Tibial artery (tissue), 4 donors: ENCODE data around the gene IFT88.
A peak's percentile ranks its signal among the peaks of the same experiment; 100 is the strongest.

ENCODE experiments used
- DNase-seq, 2 donors: peaks; one replicate each; pipeline ENCODE4 v3.0.0-alpha.2; 2019
- H3K27ac ChIP-seq, 2 donors: fragments of 200-600 bp; sonication (generic) in 1 of 2; 1 replicate in 1 of 2; 2 replicates in 1 of 2; pipeline ENCODE4 v1.5.1; 2018 to 2019; ENCODE audit warnings: mild to moderate bottlenecking in 1 of 2
- H3K27me3 ChIP-seq, 2 donors: fragments of 200-600 bp; sonication (generic) in 1 of 2; one replicate each; pipeline versions ENCODE4 v1.5.1 to v1.6.0; 2016 to 2019
- H3K36me3 ChIP-seq, 3 donors: fragments of 200-600 bp; sonication (generic) in 2 of 3; one replicate each; pipeline ENCODE4 v1.5.1; 2016 to 2019; ENCODE audit warnings: mild to moderate bottlenecking in 2 of 3
- H3K4me1 ChIP-seq, 4 donors: fragments of 200-600 bp; sonication (generic) in 2 of 4; 1 replicate in 3 of 4; 2 replicates in 1 of 4; pipeline ENCODE4 v1.5.1; 2016 to 2019
- H3K4me3 ChIP-seq, 2 donors: fragments of 200-600 bp; sonication (generic) in 1 of 2; 1 replicate in 1 of 2; 2 replicates in 1 of 2; pipeline ENCODE4 v1.5.1; 2018 to 2019; ENCODE audit warnings: mild to moderate bottlenecking in 2 of 2
- H3K9me3 ChIP-seq, 3 donors: fragments of 200-600 bp; sonication (generic) in 1 of 3; one replicate each; pipeline ENCODE4 v1.5.1; 2016 to 2019
- intact Hi-C: fragments of 100-400 bp; cut with DNase I; formaldehyde crosslinking; loops from one replicate; pipeline ENCODE4 v1.15.0; 2023; ENCODE audit warnings: low total_unique reads
- TF ChIP-seq, protein P1 (sequence below), 2 experiments: fragments of 200-600 bp in 1 of 2; fragments of 450-650 bp in 1 of 2; IDR thresholded peaks; one replicate each; pipeline ENCODE4 v1.5.1; 2017 to 2019; ENCODE audit warnings: antibody characterized with exemption in 2 of 2, mild to moderate bottlenecking in 1 of 2, moderate library complexity in 1 of 2

The IFT88 gene

DNA sequence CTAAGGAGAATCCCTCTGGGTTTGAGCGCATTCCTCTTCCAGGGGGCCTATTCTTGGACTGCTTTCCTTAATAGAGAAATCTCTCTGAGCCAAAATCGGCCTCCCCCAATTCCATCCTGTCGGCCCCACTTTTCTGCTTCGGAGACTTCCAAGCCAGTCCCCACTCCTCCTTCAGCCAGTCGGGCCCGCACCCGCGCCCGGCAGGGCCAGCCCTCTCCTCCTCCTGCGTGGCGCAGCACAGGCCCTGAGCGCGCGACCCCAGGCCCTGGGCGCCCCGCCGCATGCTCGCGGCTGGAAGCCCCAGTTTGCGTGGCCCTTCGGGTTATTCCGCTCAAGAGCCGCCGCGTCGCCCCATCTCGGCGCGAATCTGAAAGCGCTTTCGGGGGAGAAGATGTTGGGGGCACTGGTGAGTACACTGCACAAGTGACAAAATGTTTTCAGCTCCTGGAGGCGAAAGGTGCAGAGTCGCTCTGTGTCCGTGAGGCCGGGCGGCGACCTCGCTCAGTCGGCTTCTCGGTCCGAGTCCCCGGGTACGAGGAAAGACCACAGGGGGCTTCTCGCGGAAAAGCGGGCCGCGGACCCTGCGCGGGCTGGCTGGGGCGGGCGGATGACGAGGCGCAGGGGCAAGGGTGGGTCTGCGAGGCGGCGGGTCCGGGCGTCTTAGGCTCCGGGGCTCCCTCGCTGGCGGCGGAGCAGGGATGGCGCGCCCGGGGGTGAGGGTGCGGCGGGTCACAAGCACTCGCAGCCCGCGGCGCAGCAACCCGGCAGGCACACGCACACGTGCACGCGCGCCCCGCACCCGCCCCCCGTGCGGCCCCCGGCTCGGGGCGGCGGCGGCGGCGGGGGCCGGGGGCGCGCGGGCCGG lies 136.2 kb downstream of the IFT88 start, which contains the start of gene IL17D:
IL17D (plus strand) TSS at position 785 of the 865 bp plus-strand sequence. CDS start 303 bp downstream, outside the sequence.
- TF ChIP-seq, protein P1, sequence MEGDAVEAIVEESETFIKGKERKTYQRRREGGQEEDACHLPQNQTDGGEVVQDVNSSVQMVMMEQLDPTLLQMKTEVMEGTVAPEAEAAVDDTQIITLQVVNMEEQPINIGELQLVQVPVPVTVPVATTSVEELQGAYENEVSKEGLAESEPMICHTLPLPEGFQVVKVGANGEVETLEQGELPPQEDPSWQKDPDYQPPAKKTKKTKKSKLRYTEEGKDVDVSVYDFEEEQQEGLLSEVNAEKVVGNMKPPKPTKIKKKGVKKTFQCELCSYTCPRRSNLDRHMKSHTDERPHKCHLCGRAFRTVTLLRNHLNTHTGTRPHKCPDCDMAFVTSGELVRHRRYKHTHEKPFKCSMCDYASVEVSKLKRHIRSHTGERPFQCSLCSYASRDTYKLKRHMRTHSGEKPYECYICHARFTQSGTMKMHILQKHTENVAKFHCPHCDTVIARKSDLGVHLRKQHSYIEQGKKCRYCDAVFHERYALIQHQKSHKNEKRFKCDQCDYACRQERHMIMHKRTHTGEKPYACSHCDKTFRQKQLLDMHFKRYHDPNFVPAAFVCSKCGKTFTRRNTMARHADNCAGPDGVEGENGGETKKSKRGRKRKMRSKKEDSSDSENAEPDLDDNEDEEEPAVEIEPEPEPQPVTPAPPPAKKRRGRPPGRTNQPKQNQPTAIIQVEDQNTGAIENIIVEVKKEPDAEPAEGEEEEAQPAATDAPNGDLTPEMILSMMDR (IDR thresholded peaks at IDR 0.05): no peak
- Histone ChIP-seq H3K27ac (peak within 1 kb of the TSS; percentile 59 to 64), H3K36me3 (no peaks in the 10 kb centered on the region), H3K4me1 (peaks cover 0 to 21% (median 7%) of the 10 kb centered on the region in 4 donors), H3K27me3 (no peaks in the 10 kb centered on the region), H3K9me3 (no peaks in the 10 kb centered on the region), H3K4me3 (peak within 1 kb of the TSS; percentile 65 to 85)
- intact Hi-C loops: loop anchor here (5.0 to 10.0 kb wide), 2 partner anchors 124 to 222 kb away; no protein-coding TSS in a partner anchor
- DNase-seq: peak in 1 of 2 donors; percentile 66

DNA sequence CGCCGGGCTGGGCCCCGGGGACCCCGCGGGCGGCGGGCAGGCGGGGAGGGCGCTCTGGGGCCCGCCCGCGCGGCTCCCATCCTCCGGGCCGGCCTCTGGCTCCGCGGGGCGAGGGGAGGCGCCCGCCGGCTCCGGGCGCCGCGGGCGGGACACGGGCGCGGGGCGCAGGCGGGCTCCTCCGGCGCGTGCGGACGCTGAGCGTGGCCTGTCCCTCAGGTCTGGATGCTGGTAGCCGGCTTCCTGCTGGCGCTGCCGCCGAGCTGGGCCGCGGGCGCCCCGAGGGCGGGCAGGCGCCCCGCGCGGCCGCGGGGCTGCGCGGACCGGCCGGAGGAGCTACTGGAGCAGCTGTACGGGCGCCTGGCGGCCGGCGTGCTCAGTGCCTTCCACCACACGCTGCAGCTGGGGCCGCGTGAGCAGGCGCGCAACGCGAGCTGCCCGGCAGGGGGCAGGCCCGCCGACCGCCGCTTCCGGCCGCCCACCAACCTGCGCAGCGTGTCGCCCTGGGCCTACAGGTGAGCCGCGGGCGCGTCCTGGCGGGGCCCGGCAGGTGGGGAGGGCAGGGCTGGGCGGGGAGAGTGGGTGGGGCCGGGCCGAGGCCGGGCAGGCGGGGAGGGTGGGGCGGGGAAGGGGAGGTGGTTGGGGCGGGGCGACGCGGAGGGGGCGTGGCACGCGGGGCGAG lies 137.0 kb downstream of the IFT88 start:
- Histone ChIP-seq H3K27ac (peak overlapping the region; percentile 36 to 49), H3K4me1 (peaks cover 0 to 25% (median 7%) of the 10 kb centered on the region in 4 donors), H3K36me3 (no peaks in the 10 kb centered on the region), H3K27me3 (no peaks in the 10 kb centered on the region), H3K9me3 (no peaks in the 10 kb centered on the region), H3K4me3 (peak overlapping the region; percentile 65 to 85)
- peak; percentile 62 to 81 for DNase-seq
- intact Hi-C loops: loop anchor here (5.0 to 10.0 kb wide), 2 partner anchors 123 to 221 kb away; no protein-coding TSS in a partner anchor
- TF ChIP-seq, protein P1 (IDR thresholded peaks at IDR 0.05): peak; percentile 55 to 77

- intact Hi-C loops: loop anchor here (5.0 to 10.0 kb wide), 3 partner anchors 68 to 220 kb away; partner anchors contain the start of gene EEF1AKMT1
- DNase-seq: no peak
- Histone ChIP-seq H3K9me3 (no peaks in the 10 kb centered on the region), H3K4me3 (peak overlapping the region; percentile 65 to 85), H3K4me1 (peaks cover 0 to 32% (median 9%) of the 10 kb centered on the region in 4 donors), H3K27ac (peak overlapping the region; percentile 36 to 49), H3K36me3 (no peaks in the 10 kb centered on the region), H3K27me3 (no peaks in the 10 kb centered on the region)
- TF ChIP-seq, protein P1 (IDR thresholded peaks at IDR 0.05): no peak
Observed at GRCh38 chr13:20704459-20705069, 137.6 kb downstream of the IFT88 start.

DNA sequence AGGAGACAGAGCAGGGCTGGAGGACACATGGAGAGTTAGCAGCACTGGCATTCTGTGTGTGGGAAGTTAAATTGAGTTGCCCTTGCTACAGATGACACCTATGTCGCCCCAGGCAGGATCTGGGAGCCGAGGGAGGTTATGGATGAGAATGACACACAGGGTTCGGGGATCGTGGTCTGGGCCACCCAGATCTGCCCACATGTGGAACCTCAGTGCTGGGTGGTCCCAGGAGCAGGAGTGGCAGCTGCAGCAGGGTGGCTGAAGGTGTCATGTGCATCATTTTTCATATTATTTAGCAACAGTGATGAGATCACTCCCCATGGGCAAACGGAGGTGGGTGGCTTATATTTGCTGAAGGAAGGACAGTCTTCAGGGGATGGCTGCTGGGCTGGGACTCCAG lies 139.7 kb downstream of the IFT88 start:
- peaks cover 0 to 37% (median 10%) of the 10 kb centered on the region in 4 donors for H3K4me1 ChIP-seq
- H3K27ac ChIP-seq: no peak overlapping the region
- no peaks in the 10 kb centered on the region for H3K9me3 ChIP-seq
- H3K36me3 ChIP-seq: no peaks in the 10 kb centered on the region
- DNase-seq: no peak
- intact Hi-C loops: loop anchor here (5.0 to 10.0 kb wide), 2 partner anchors 66 to 218 kb away; partner anchors contain the start of gene EEF1AKMT1
- H3K4me3 ChIP-seq: no peak overlapping the region
- TF ChIP-seq, protein P1 (IDR thresholded peaks at IDR 0.05): no peak
- no peaks in the 10 kb centered on the region for H3K27me3 ChIP-seq

- TF ChIP-seq, protein P1 (IDR thresholded peaks at IDR 0.05): no peak
- no peaks in the 10 kb centered on the region for H3K36me3 ChIP-seq
- intact Hi-C loops: loop anchor here (5.0 to 10.0 kb wide), 2 partner anchors 64 to 217 kb away; partner anchors contain the start of gene EEF1AKMT1
- DNase-seq: no peak
- no peaks in the 10 kb centered on the region for H3K27me3 ChIP-seq
- peak overlapping the region in 1 of 2 donors; percentile 35 for H3K27ac ChIP-seq
- no peak overlapping the region for H3K4me3 ChIP-seq
- peaks cover 0 to 35% (median 11%) of the 10 kb centered on the region in 4 donors for H3K4me1 ChIP-seq
- no peaks in the 10 kb centered on the region for H3K9me3 ChIP-seq
Observed at GRCh38 chr13:20708216-20708615, 141.3 kb downstream of the IFT88 start.
